Neural cell (in vitro differentiated cells): ENCODE measurements around the gene PTPRD. TPM values are rescaled to one million over a fixed set of nuclear protein-coding genes. Genes with fewer than 3 reads are reported as not detected.

Source experiments
- H2AFZ ChIP-seq: fragments of 200-600, 300-800 bp; sonication (generic), shearing (Covaris generic); 2 replicates; pipeline ENCODE4 v1.6.0; 2014; ENCODE audit warnings: low read depth, mild to moderate bottlenecking, antibody characterized with exemption, low read length, moderate library complexity
- H3F3A ChIP-seq: fragments of 200-600 bp; shearing (Covaris generic); 2 replicates; pipeline ENCODE4 v1.6.1; 2016; ENCODE audit warnings: mild to moderate bottlenecking, moderate library complexity, mixed read lengths, antibody characterized with exemption, low read length; ENCODE audit not compliant: insufficient read depth, poor library complexity, severe bottlenecking
- H3K27ac ChIP-seq: fragments of 200-600, 300-800 bp; sonication (generic), shearing (Covaris generic); 2 replicates; pipeline ENCODE4 v1.5.1; 2014; ENCODE audit warnings: mild to moderate bottlenecking, low read length, moderate library complexity
- H3K27me3 ChIP-seq: fragments of 300-800, 200-600 bp; sonication (generic), shearing (Covaris generic); 2 replicates; pipeline ENCODE4 v1.6.0; 2014; ENCODE audit warnings: mild to moderate bottlenecking, low read depth, low read length, moderate library complexity; ENCODE audit not compliant: insufficient read depth
- H3K36me3 ChIP-seq: fragments of 300-800, 200-600 bp; sonication (generic), shearing (Covaris generic); 2 replicates; pipeline ENCODE4 v1.5.1; 2014; ENCODE audit warnings: mild to moderate bottlenecking, antibody characterized with exemption, low read length, moderate library complexity; ENCODE audit not compliant: insufficient read depth
- H3K4me2 ChIP-seq: fragments of 300-800, 200-600 bp; sonication (generic), shearing (Covaris generic); 2 replicates; pipeline ENCODE4 v1.6.0; 2014; ENCODE audit warnings: mild to moderate bottlenecking, low read length
- H3K4me3 ChIP-seq: fragments of 300-800, 200-600 bp; sonication (generic), shearing (Covaris generic); 2 replicates; pipeline ENCODE4 v1.5.1; 2014; ENCODE audit warnings: mild to moderate bottlenecking, low read length, moderate library complexity
- H3K79me2 ChIP-seq: fragments of 200-600 bp; shearing (Covaris generic); replicated peaks from 2 replicates; pipeline ENCODE4 v1.6.0; 2014; ENCODE audit warnings: mild to moderate bottlenecking, low read length, moderate library complexity; ENCODE audit not compliant: insufficient read depth
- H3K9ac ChIP-seq: fragments of 300-800, 200-600 bp; sonication (generic), shearing (Covaris generic); 2 replicates; pipeline ENCODE4 v1.6.1; 2016; ENCODE audit warnings: mild to moderate bottlenecking, low read length, mixed read lengths
- H3K9me2 ChIP-seq: fragments of 200-600 bp; shearing (Covaris generic); 2 replicates; pipeline ENCODE4 v1.6.1; 2016; ENCODE audit warnings: mild to moderate bottlenecking, low read length, mixed read lengths; ENCODE audit not compliant: insufficient read depth
- H3K9me3 ChIP-seq: fragments of 200-600, 300-800 bp; sonication (generic), shearing (Covaris generic); 2 replicates; pipeline ENCODE4 v1.6.1; 2016; ENCODE audit warnings: mild to moderate bottlenecking, mixed run types, low read length, moderate library complexity, mixed read lengths
- H4K20me1 ChIP-seq: fragments of 200-600 bp; shearing (Covaris generic); 2 replicates; pipeline ENCODE4 v1.6.1; 2016; ENCODE audit warnings: mild to moderate bottlenecking, mixed run types; ENCODE audit not compliant: insufficient read depth
- EP300 ChIP-seq: fragments of 450-650 bp; conservative IDR thresholded peaks from 2 replicates; pipeline ENCODE4 v1.6.1; 2014; ENCODE audit warnings: antibody characterized with exemption, mild to moderate bottlenecking, moderate library complexity; ENCODE audit not compliant: poor library complexity, severe bottlenecking
- EZH2 ChIP-seq: fragments of 200-600, 300-800 bp; shearing (Covaris generic), sonication (generic); IDR thresholded peaks from 2 replicates; pipeline ENCODE4 v1.6.1; 2014; ENCODE audit warnings: antibody characterized with exemption, low read length, borderline replicate concordance, mild to moderate bottlenecking; ENCODE audit not compliant: insufficient read depth, poor library complexity, severe bottlenecking
- POLR2AphosphoS5 ChIP-seq: IDR thresholded peaks from 2 replicates; pipeline ENCODE4 v1.6.1; 2012
- SMC3 ChIP-seq: fragments of 450-650 bp; conservative IDR thresholded peaks from 2 replicates; pipeline ENCODE4 v1.6.1; 2014; ENCODE audit warnings: antibody characterized with exemption, mild to moderate bottlenecking, moderate library complexity; ENCODE audit not compliant: poor library complexity
- TAF1 ChIP-seq: IDR thresholded peaks from 2 replicates; pipeline ENCODE4 v1.6.1; 2012; ENCODE audit warnings: low read depth
- polyA plus RNA-seq: library from polyadenylated mRNA; depleted of rRNA; stranded (reverse); fragments of >200 nt; gene quantifications from 2 replicates; pipeline ENCODE4 v1.2.3, GENCODE V29; 2014
- TF ChIP-seq, protein P1 (sequence below): fragments of 450-650 bp; IDR thresholded peaks from 2 replicates; pipeline ENCODE4 v1.5.1; 2014; ENCODE audit warnings: antibody characterized with exemption, mild to moderate bottlenecking, moderate library complexity; ENCODE audit not compliant: poor library complexity, severe bottlenecking
- TF ChIP-seq, protein P2 (sequence below): IDR thresholded peaks from 2 replicates; pipeline ENCODE4 v1.6.1; 2012; ENCODE audit warnings: borderline replicate concordance

PTPRD gene
- polyA plus RNA-seq, 1 donor from 2014 or later: 143 TPM

GRCh38 chr9:8723195-8723594 is 1889.6 kb downstream of the PTPRD start:
- Histone ChIP-seq H3K9ac (no peak overlapping the region), H3K9me3 (no peaks in the 10 kb centered on the region), H3K4me2 (no peak overlapping the region), H3K4me3 (no peak overlapping the region), H3K36me3 (no peaks in the 10 kb centered on the region), H3K27ac (no peak overlapping the region), H3K27me3 (peaks cover 6% of the 10 kb centered on the region), H3K79me2 (peaks cover 8% of the 10 kb centered on the region), H2AFZ (no peak overlapping the region), H3K9me2 (no peaks in the 10 kb centered on the region), H4K20me1 (no peaks in the 10 kb centered on the region), H3F3A (no peaks in the 10 kb centered on the region)
- TF ChIP-seq POLR2AphosphoS5 (no peak), SMC3 (no peak), EZH2 (no peak)
- TF ChIP-seq, protein P1, sequence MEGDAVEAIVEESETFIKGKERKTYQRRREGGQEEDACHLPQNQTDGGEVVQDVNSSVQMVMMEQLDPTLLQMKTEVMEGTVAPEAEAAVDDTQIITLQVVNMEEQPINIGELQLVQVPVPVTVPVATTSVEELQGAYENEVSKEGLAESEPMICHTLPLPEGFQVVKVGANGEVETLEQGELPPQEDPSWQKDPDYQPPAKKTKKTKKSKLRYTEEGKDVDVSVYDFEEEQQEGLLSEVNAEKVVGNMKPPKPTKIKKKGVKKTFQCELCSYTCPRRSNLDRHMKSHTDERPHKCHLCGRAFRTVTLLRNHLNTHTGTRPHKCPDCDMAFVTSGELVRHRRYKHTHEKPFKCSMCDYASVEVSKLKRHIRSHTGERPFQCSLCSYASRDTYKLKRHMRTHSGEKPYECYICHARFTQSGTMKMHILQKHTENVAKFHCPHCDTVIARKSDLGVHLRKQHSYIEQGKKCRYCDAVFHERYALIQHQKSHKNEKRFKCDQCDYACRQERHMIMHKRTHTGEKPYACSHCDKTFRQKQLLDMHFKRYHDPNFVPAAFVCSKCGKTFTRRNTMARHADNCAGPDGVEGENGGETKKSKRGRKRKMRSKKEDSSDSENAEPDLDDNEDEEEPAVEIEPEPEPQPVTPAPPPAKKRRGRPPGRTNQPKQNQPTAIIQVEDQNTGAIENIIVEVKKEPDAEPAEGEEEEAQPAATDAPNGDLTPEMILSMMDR: no peak
- TF ChIP-seq, protein P2, sequence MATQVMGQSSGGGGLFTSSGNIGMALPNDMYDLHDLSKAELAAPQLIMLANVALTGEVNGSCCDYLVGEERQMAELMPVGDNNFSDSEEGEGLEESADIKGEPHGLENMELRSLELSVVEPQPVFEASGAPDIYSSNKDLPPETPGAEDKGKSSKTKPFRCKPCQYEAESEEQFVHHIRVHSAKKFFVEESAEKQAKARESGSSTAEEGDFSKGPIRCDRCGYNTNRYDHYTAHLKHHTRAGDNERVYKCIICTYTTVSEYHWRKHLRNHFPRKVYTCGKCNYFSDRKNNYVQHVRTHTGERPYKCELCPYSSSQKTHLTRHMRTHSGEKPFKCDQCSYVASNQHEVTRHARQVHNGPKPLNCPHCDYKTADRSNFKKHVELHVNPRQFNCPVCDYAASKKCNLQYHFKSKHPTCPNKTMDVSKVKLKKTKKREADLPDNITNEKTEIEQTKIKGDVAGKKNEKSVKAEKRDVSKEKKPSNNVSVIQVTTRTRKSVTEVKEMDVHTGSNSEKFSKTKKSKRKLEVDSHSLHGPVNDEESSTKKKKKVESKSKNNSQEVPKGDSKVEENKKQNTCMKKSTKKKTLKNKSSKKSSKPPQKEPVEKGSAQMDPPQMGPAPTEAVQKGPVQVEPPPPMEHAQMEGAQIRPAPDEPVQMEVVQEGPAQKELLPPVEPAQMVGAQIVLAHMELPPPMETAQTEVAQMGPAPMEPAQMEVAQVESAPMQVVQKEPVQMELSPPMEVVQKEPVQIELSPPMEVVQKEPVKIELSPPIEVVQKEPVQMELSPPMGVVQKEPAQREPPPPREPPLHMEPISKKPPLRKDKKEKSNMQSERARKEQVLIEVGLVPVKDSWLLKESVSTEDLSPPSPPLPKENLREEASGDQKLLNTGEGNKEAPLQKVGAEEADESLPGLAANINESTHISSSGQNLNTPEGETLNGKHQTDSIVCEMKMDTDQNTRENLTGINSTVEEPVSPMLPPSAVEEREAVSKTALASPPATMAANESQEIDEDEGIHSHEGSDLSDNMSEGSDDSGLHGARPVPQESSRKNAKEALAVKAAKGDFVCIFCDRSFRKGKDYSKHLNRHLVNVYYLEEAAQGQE: no peak

GRCh38 chr9:8719833-8720486 is 1892.8 kb downstream of the PTPRD start:
- no peak for TF ChIP-seq EP300
- TF ChIP-seq, protein P1: no peak
- TF ChIP-seq SMC3: no peak
- TF ChIP-seq, protein P2: no peak
- no peak for TF ChIP-seq EZH2
- TF ChIP-seq TAF1: no peak

More at GRCh38 chr9:8719833-8720486, 1892.8 kb downstream of the PTPRD start:
- Histone ChIP-seq H3K9me3 (no peaks in the 10 kb centered on the region), H4K20me1 (no peaks in the 10 kb centered on the region), H3K27me3 (peaks cover 6% of the 10 kb centered on the region), H3K27ac (no peak overlapping the region), H3K79me2 (peaks cover 5% of the 10 kb centered on the region), H3K4me2 (no peak overlapping the region), H3K36me3 (no peaks in the 10 kb centered on the region), H3F3A (no peaks in the 10 kb centered on the region), H3K9me2 (no peaks in the 10 kb centered on the region), H2AFZ (no peak overlapping the region), H3K4me3 (no peak overlapping the region), H3K9ac (no peak overlapping the region)
